Tibial nerve (tissue), 3 donors: ENCODE measurements around the gene NDFIP1.

Source experiments
- CTCF ChIP-seq, 5 experiments: fragments of 200-600 bp in 3 of 5; fragments of 450-650 bp in 2 of 5; sonication (generic) in 3 of 5; IDR thresholded peaks; one replicate each; pipeline ENCODE4 v1.5.1; 2016 to 2019; ENCODE audit warnings: antibody characterized with exemption in 5 of 5, mild to moderate bottlenecking in 3 of 5, moderate library complexity in 2 of 5
- POLR2A ChIP-seq, 2 donors: fragments of 450-650 bp; IDR thresholded peaks; one replicate each; pipeline ENCODE4 v1.6.1; 2017; ENCODE audit warnings: antibody characterized with exemption in 2 of 2, mild to moderate bottlenecking in 2 of 2, moderate library complexity in 2 of 2

GRCh38 chr5:142164315-142164714, 55.7 kb downstream of the NDFIP1 start:
- TF ChIP-seq CTCF (IDR thresholded peaks at IDR 0.05) (no peak), POLR2A (IDR thresholded peaks at IDR 0.05) (no peak)
